HG03139 (cell line): Measurements from ENCODE around the gene MACROD2.

Experiments
- ATAC-seq: cut with Tn5 transposase; IDR thresholded peaks from one replicate; pipeline ENCODE4 v1.9.1; 2021; ENCODE audit not compliant: unreplicated experiment

MACROD2 gene

GRCh38 chr20:15851576-15852215 is 1856.4 kb downstream of the MACROD2 start:
- no peak for ATAC-seq

GRCh38 chr20:15854911-15855310 is 1859.6 kb downstream of the MACROD2 start:
- ATAC-seq = no peak

DNA sequence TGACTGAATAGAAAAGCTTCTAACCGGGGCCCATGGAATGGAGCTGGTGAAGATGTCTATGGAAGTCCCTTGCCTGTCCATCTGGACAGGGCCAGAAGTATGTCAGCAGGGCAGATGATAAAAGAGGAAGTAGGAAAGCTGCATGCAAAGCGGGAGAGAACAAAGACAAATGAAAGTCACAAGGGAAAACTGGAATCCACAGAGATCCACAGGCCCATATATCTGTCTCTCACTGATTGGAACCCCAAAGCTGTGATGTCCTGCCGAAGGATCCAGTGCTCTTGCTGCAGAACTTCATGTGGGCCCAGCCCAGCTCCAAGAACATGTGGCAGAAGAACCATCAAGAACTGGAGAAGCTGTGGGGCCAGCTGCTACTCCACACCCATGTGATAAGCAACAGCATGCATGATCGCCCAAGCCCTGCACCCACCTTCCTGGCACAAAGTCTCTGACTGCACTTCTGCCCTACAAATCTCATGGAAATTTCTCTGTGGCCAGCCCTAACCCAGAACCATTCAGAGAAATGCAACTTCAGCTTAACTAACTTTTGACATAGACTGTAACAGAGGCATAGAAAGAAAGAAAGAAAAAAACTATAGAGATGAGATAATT is 1862.0 kb downstream of the MACROD2 start:
- no peak for ATAC-seq

DNA sequence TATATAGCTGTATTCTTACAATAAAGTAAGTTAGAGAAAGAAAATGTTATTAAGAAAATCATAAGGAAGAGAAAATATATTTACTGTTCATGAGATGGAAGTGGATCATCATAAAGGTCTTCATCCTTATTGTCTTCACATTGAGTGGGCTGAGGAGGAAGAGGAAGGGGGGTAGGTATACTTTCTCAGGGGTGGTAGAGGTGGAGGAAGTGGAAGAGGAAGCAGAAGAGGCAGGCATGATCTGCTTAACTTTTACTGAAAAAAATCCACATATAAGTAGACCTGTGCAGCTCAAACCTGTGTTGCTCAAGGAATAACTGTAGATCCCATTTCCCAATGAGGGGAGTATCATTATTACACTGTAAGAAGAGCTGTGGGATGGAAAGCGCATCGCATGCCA is 1863.7 kb downstream of the MACROD2 start:
- ATAC-seq = no peak

- ATAC-seq = no peak
Observed at GRCh38 chr20:15860850-15861249, 1865.5 kb downstream of the MACROD2 start.

DNA sequence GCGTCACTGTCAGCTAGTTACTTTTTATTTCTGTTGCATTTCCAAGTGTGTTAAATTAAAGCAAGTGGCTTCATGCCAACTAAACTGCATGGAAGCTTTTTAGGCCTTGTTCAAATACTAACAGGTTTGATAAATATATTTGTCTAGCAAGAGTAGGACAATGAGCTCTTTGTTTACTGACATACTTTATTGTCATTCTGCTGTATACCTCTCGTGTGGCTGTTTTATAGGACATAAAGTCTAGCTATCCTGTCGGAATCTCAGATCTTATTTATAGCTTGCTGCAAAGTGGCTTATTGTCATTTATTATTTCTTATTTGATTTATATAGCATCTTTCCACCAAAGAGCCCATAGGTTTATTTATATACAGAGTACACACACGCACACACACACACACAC is 1866.9 kb downstream of the MACROD2 start:
- no peak for ATAC-seq

DNA sequence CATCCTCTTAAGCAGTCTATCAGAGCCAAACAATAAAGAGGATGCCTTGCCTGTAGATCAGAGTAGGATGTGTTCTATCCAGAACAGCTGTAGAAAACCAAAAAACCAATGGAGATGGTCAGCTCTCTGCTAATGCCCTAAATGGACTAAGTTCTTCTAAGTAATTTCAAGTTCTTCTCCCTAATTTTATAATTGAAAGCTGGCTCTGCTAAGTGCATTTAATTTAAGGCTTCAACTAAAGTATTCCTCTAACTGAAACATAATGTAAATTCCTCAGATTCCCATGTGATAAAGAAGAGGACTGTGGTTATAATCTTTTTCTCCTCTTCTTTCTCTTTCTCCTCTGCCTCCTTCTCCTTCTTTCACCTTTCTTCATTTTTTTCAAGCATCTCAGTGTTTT is 1868.4 kb downstream of the MACROD2 start:
- no peak for ATAC-seq

- no peak for ATAC-seq
Observed at GRCh38 chr20:15865553-15865952, 1870.2 kb downstream of the MACROD2 start.

DNA sequence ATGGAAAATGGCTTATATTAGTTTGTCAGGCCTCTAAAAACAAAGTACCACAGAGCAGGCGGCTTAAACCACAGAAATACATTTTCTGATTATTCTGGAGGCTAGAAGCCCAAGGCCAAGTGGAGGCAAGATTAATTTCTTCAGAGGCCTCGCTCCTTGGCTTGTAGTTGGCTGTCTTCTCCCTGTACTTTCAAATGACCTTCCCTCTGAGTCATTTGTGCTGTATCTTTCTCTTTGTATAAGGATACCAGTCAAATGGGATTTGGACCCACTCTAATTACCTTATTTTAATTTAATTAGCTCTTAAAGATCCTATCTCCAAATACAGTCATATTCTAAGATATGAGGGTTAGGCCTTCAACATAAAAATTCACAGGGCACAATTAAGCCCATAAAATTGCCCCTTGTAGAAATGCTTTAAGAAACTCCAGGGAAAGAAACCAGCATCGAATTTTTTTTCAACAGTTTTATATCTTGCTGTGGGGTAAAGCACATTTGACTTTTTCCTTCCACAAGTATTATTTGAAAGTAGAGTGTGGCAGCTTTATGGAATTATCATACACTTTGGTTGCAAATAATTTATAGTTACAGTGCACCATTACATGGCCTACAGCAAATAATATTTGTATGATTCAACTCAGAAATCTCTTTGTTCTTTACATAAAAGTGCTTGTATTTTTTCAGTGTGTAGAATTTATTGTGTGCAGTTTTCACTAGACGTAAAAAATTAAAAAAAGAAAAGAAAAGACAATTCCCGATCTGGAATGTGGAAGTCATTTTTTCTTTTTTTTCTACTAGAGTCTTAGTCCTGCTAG is 1871.8 kb downstream of the MACROD2 start:
- no peak for ATAC-seq

DNA sequence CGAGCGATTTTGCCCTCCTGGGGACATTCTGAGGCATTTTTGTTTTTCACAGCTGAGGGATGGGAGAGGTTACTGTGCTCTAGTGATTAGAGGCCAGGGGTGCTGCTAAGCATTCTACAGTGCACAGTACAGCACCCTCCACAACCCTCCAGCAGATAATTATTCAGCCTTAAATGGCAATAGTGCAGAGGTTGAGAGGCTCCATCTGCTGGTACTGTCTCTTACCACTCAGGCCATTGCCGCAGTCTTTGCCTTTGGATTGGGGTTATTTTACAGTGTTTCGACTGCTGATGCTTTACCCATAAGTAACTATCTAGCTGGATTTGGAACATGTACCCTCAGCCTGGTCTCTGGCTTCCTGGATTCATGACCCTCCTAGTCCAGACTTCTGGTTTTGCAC is 1872.6 kb downstream of the MACROD2 start:
- ATAC-seq = no peak

DNA sequence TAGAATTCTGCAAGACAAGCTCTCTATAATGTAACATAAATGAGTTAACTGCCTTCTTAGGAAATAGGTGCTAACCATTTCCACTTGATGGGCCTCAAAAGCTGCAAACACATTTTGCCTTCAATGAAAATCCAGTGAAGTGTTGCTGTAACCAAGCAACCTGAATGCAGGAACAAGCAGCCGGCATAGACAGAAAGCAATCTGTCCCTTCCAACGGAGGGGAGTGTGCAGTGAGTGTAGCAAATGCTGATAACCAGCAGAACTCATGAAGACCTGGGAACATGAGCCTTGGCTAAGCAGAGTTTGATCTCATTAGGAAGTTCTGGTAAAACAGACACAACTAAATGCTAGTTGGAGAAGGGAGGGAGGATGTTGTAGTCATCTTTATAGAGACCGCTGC is 1880.1 kb downstream of the MACROD2 start:
- no peak for ATAC-seq

- no peak for ATAC-seq
Observed at GRCh38 chr20:15882553-15882952, 1887.2 kb downstream of the MACROD2 start.

DNA sequence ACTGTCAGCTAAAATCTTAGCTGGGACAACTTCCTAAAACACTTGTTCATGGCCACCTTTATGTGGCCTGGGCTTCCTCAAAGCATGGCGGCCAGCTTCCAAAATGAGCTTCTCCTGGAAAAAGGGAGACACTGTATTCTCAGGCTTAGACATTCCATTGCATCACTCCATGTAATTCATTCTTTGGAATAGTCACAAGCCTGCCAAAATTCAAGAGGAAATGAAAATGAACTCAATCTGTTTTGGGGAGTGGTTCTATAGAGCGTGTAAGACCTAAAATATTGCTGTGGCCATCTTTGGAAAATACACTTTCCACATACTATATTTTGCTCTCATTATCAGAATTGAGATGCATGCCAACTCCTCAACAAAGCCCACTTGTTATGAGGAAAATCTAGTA is 1890.9 kb downstream of the MACROD2 start:
- no peak for ATAC-seq

DNA sequence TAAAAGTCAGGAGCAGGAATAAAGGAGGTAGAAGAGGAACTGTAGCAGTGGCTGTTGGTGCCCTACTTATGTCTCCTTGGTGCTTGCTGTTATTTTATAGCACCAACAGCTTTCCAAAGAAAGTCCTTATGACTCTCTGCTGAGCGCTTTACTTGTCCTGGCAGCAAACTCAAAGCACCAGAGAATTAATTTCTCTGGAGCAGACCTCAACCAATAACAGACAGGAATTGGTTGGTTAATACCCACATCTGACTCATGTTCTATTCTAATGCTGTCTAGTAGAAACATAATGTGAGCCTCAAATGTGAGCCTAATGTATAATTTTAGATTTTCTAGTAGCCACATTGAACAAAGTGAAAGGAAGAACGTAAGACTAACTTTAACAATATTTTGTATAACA is 1892.1 kb downstream of the MACROD2 start:
- ATAC-seq = no peak

- no peak for ATAC-seq
Observed at GRCh38 chr20:15889061-15889460, 1893.7 kb downstream of the MACROD2 start.

GRCh38 chr20:15889514-15890256 is 1894.4 kb downstream of the MACROD2 start:
- no peak for ATAC-seq

DNA sequence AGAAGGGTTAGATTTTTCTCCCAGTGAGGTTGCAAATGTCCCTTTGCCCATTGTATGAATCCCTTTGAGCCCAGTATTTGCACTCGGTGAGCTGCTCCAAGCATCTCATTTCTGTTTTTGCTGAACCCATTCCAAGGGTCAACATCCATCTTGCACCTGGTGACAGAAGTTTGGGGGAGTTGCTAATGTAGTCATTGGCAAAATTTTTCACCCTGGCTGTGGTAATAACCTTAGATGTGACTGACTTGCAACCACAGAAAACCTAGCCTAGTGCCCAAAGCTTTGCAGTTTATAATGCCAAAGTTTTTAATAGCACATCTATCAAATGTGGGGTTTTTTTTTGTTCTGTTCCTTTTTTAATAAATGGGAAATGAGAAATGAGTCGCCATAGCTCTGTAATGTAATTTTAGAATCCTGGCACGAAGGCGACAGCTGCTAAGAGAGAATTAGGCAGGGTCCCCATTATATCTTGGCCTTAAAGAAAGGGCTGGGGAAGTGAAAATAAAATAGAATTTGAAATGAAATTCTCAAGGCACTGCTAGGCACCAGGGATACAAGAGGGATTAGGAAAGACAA is 1895.2 kb downstream of the MACROD2 start:
- ATAC-seq = no peak

GRCh38 chr20:15895126-15895525 is 1899.8 kb downstream of the MACROD2 start:
- no peak for ATAC-seq

GRCh38 chr20:15895560-15896084 is 1900.3 kb downstream of the MACROD2 start:
- ATAC-seq = peak; percentile 86

DNA sequence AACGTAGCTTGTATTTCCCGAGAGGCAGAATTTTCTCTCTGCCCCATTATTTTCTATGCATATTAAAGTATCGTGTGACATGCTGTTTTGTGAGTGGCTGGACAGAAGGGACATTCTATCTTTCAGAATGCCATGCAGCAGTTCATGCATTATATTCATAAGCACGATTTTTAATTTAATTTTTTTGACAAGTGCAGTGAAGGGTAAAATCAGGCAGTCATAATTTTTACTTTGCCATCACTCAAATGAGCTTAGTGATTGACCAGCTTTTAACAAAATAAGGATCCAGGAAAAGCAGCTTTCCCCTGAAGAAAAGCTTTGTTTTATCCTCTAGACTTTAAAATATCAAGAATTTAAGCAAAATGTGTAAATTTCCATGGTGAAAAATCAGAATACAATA is 1904.7 kb downstream of the MACROD2 start:
- no peak for ATAC-seq

DNA sequence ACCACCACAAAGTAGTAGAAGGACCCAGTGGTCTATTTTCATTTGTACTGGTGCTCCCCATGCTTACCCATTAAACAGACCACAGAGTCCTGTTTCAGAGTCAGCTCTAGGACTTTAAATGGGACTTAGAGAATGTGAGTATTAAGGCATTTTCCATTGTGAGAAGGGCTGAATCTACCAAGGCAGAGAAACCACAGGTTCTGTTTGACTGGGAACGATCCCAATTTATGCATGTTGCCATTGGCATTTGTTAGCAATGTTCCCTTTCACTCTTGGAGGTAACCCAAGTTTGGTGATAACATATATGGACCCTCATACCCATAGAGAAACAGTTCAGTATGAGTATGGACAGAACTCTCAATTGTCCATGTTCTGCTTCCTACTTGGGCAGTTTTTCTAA is 1905.1 kb downstream of the MACROD2 start:
- ATAC-seq = no peak
